A673 (cell line): ENCODE results near the gene MFNG. TPM values are rescaled to one million over a fixed set of nuclear protein-coding genes. Genes with fewer than 3 reads are reported as not detected.

Experiments used
- BruUV-seq: library from RNA; stranded (reverse); fragments of 400-500 nt; replicated peaks from 2 replicates; lab custom pipeline; 2021; lab: Mats Ljungman, UMichigan
- CTCF ChIA-PET: fragments of 300-600 bp; sonication (Branson Sonifier 250); formaldehyde crosslinking; loops from one replicate; lab custom pipeline; 2022; ENCODE audit warnings: antibody characterized with exemption; lab: Charles Lee
- POLR2A ChIA-PET: fragments of 300-600 bp; sonication (Branson Sonifier 250); formaldehyde crosslinking; loops from one replicate; lab custom pipeline; 2022; ENCODE audit warnings: antibody characterized with exemption; ENCODE audit not compliant: low non-redundant PET; lab: Charles Lee
- DNase-seq: peaks from one replicate; pipeline ENCODE4 v3.0.0-alpha.2; 2015; ENCODE audit warnings: low spot score
- H3K27ac ChIP-seq: fragments of 200-600 bp; sonication (generic); 2 replicates; pipeline ENCODE4 v1.5.1; 2016; ENCODE audit warnings: mixed run types, low read depth, mild to moderate bottlenecking, mixed read lengths, antibody characterized with exemption, low read length; ENCODE audit not compliant: poor library complexity, severe bottlenecking
- H3K27me3 ChIP-seq: fragments of 200-600 bp; sonication (generic); replicated peaks from 2 replicates; pipeline ENCODE4 v1.6.1; 2017; ENCODE audit warnings: mixed run types, low read depth, mild to moderate bottlenecking, mixed read lengths, antibody characterized with exemption, low read length; ENCODE audit not compliant: insufficient read depth, poor library complexity
- H3K36me3 ChIP-seq: fragments of 200-600 bp; sonication (generic); 2 replicates; pipeline ENCODE4 v1.6.1; 2016; ENCODE audit warnings: mixed run types, mild to moderate bottlenecking, mixed read lengths, antibody characterized with exemption, low read length; ENCODE audit not compliant: insufficient read depth, poor library complexity, severe bottlenecking
- H3K4me1 ChIP-seq: fragments of 200-600 bp; sonication (generic); 2 replicates; pipeline ENCODE4 v1.6.1; 2017; ENCODE audit warnings: mixed run types, mild to moderate bottlenecking, mixed read lengths, antibody characterized with exemption, low read length; ENCODE audit not compliant: insufficient read depth, poor library complexity, severe bottlenecking
- H3K4me3 ChIP-seq: fragments of 200-600 bp; sonication (generic); 2 replicates; pipeline ENCODE4 v1.5.1; 2016; ENCODE audit warnings: low read depth, mixed run types, mild to moderate bottlenecking, mixed read lengths, low read length; ENCODE audit not compliant: poor library complexity, severe bottlenecking
- H3K9me3 ChIP-seq: fragments of 200-600 bp; sonication (generic); 2 replicates; pipeline ENCODE4 v1.6.1; 2016; ENCODE audit warnings: mixed run types, low read depth, mild to moderate bottlenecking, mixed read lengths, antibody characterized with exemption, low read length; ENCODE audit not compliant: poor library complexity, severe bottlenecking
- CTCF ChIP-seq: fragments of 300-800, 200-600 bp; sonication (generic); conservative IDR thresholded peaks from 2 replicates; pipeline ENCODE4 v1.5.1; 2017; ENCODE audit warnings: low read depth, mild to moderate bottlenecking, antibody characterized with exemption, low read length, moderate library complexity, mixed read lengths
- EZH2 ChIP-seq: fragments of 200-600 bp; sonication (generic); IDR thresholded peaks from 2 replicates; pipeline ENCODE4 v1.6.1; 2017; ENCODE audit warnings: borderline replicate concordance, low read depth, mild to moderate bottlenecking, mixed read lengths, antibody characterized with exemption, low read length; ENCODE audit not compliant: poor library complexity, severe bottlenecking
- intact Hi-C: fragments of 100-400 bp; cut with micrococcal nuclease; formaldehyde crosslinking; loops from one replicate; pipeline ENCODE4 v1.10.0; 2022; ENCODE audit not compliant: unreplicated experiment
- total RNA-seq: library from RNA; stranded (reverse); gene quantifications from 2 replicates; pipeline ENCODE4 v1.2.3, GENCODE V29; 2021

MFNG gene
- total RNA-seq, 1 experiment from 2014 or later = not detected

GRCh38 chr22:37467391-37467955, 18.7 kb downstream of the MFNG start:
- TF ChIP-seq CTCF (no peak), EZH2 (no peak)
- H3K27me3 ChIP-seq = no peaks in the 10 kb centered on the region
- H3K27ac ChIP-seq = no peak overlapping the region
- ChIA-PET CTCF (no interaction called here), POLR2A (no interaction called here)
- intact Hi-C loops = no loop called here
- no peaks in the 10 kb centered on the region for H3K36me3 ChIP-seq
- no peaks in the 10 kb centered on the region for H3K9me3 ChIP-seq
- H3K4me3 ChIP-seq = no peak overlapping the region
- no peak for DNase-seq
- H3K4me1 ChIP-seq = no peaks in the 10 kb centered on the region
- BruUV-seq = no TSS peak

GRCh38 chr22:37464181-37464580, 22.0 kb downstream of the MFNG start:
- POLR2A ChIA-PET = no interaction called here
- H3K27ac ChIP-seq = no peak overlapping the region
- TF ChIP-seq CTCF = no peak
- no peak for TF ChIP-seq EZH2
- H3K36me3 ChIP-seq = no peaks in the 10 kb centered on the region
- H3K4me1 ChIP-seq = no peaks in the 10 kb centered on the region
- BruUV-seq = no TSS peak
- no peak overlapping the region for H3K4me3 ChIP-seq
- no peaks in the 10 kb centered on the region for H3K27me3 ChIP-seq
- intact Hi-C loops = no loop called here
- no peaks in the 10 kb centered on the region for H3K9me3 ChIP-seq
- DNase-seq = peak; percentile 42
- CTCF ChIA-PET = no interaction called here

GRCh38 chr22:37462983-37463382, 23.2 kb downstream of the MFNG start:
- BruUV-seq = no TSS peak
- H3K27ac ChIP-seq = no peak overlapping the region
- no peaks in the 10 kb centered on the region for H3K36me3 ChIP-seq
- no peak overlapping the region for H3K4me3 ChIP-seq
- intact Hi-C loops = no loop called here
- CTCF ChIA-PET = no interaction called here
- POLR2A ChIA-PET = no interaction called here
- TF ChIP-seq CTCF (no peak), EZH2 (no peak)
- DNase-seq = no peak
- no peaks in the 10 kb centered on the region for H3K4me1 ChIP-seq
- H3K9me3 ChIP-seq = no peaks in the 10 kb centered on the region
- no peaks in the 10 kb centered on the region for H3K27me3 ChIP-seq
